Tibial nerve (tissue), 4 donors: Measurements from ENCODE around the gene DNM1. TPM values are rescaled to one million over a fixed set of nuclear protein-coding genes. Genes with fewer than 3 reads are reported as not detected.

ENCODE experiments used
- DNase-seq, 2 donors: peaks; one replicate each; pipeline ENCODE4 v3.0.0-alpha.2; 2019; ENCODE audit warnings: low spot score in 2 of 2
- H3K27ac ChIP-seq, 4 donors: fragments of 200-600 bp; sonication (generic) in 3 of 4; one replicate each; pipeline ENCODE4 v1.5.1; 2017 to 2019; ENCODE audit warnings: mild to moderate bottlenecking in 1 of 4
- H3K27me3 ChIP-seq, 2 donors: fragments of 200-600 bp; sonication (generic) in 1 of 2; one replicate each; pipeline versions ENCODE4 v1.5.1 to v1.6.0; 2017 to 2019
- H3K36me3 ChIP-seq, 3 donors: fragments of 200-600 bp; sonication (generic); one replicate each; pipeline ENCODE4 v1.5.1; 2018 to 2019
- H3K4me1 ChIP-seq, 4 donors: fragments of 200-600 bp; sonication (generic) in 3 of 4; one replicate each; pipeline ENCODE4 v1.5.1; 2017 to 2019
- H3K4me3 ChIP-seq, 4 donors: fragments of 200-600 bp; sonication (generic) in 3 of 4; one replicate each; pipeline ENCODE4 v1.5.1; 2017 to 2019; ENCODE audit warnings: mild to moderate bottlenecking in 1 of 4, moderate library complexity in 1 of 4
- H3K9me3 ChIP-seq, 4 donors: fragments of 200-600 bp; sonication (generic) in 3 of 4; one replicate each; pipeline ENCODE4 v1.5.1; 2017 to 2019
- CTCF ChIP-seq, 5 experiments: fragments of 200-600 bp in 3 of 5; fragments of 450-650 bp in 2 of 5; sonication (generic) in 3 of 5; IDR thresholded peaks; one replicate each; pipeline ENCODE4 v1.5.1; 2016 to 2019; ENCODE audit warnings: antibody characterized with exemption in 5 of 5, mild to moderate bottlenecking in 3 of 5, moderate library complexity in 2 of 5
- EP300 ChIP-seq, 2 donors: sonication (generic); formaldehyde crosslinking; IDR thresholded peaks; one replicate each; pipeline ENCODE4 v1.6.1; 2017; ENCODE audit warnings: antibody characterized with exemption in 2 of 2, mild to moderate bottlenecking in 1 of 2
- POLR2A ChIP-seq, 2 donors: fragments of 450-650 bp; IDR thresholded peaks; one replicate each; pipeline ENCODE4 v1.6.1; 2017; ENCODE audit warnings: antibody characterized with exemption in 2 of 2, mild to moderate bottlenecking in 2 of 2, moderate library complexity in 2 of 2
- WGBS, 2 donors: methylation state at CpG; one replicate each; pipeline ENCODE4 v1.1.5; 2018; 5-methylcytosine and 5-hydroxymethylcytosine counted together
- total RNA-seq, 4 donors: library from RNA; depleted of rRNA; stranded (reverse); fragments of >200 nt; gene quantifications; one replicate each; pipeline ENCODE4 v1.1.0, GENCODE V29; 2016

DNM1 gene
- total RNA-seq, 4 donors from 2014 or later = 19.9 to 50.4 (median 41.4) TPM

- no peak for TF ChIP-seq CTCF (IDR thresholded peaks at IDR 0.05)
- TF ChIP-seq POLR2A (IDR thresholded peaks at IDR 0.05) = no peak
- no peak for TF ChIP-seq EP300 (IDR thresholded peaks at IDR 0.05)
- no peak for DNase-seq
- H3K9me3 ChIP-seq = no peaks in the 10 kb centered on the region
- no peaks in the 10 kb centered on the region for H3K4me1 ChIP-seq
- no peak overlapping the region for H3K4me3 ChIP-seq
- H3K27me3 ChIP-seq = no peaks in the 10 kb centered on the region
- H3K27ac ChIP-seq = peak overlapping the region in 1 of 4 donors; percentile 75
- H3K36me3 ChIP-seq = no peaks in the 10 kb centered on the region
- WGBS, 2 donors = 80 to 83% methylated on average over 24 to 26 of the region's 28 CpGs
These were observed 30.7 kb downstream of the DNM1 start for GRCh38 chr9:128233817-128234406.

- Histone ChIP-seq H3K36me3 (peaks cover 0 to 3% (median 0%) of the 10 kb centered on the region in 3 donors), H3K4me3 (no peak overlapping the region), H3K27me3 (no peaks in the 10 kb centered on the region), H3K27ac (peak overlapping the region in 2 of 4 donors; percentile 57 to 87), H3K4me1 (peaks cover 0 to 47% (median 17%) of the 10 kb centered on the region in 4 donors), H3K9me3 (no peaks in the 10 kb centered on the region)
- WGBS, 2 donors = 67 to 79% methylated on average over 4 of the region's 4 CpGs
- TF ChIP-seq POLR2A (IDR thresholded peaks at IDR 0.05) (no peak), CTCF (IDR thresholded peaks at IDR 0.05) (no peak), EP300 (IDR thresholded peaks at IDR 0.05) (no peak)
- DNase-seq = no peak
These were observed 38.9 kb downstream of the DNM1 start for GRCh38 chr9:128242124-128242523.

- H3K27ac ChIP-seq = peak overlapping the region; percentile 21 to 87 (median 63)
- H3K4me1 ChIP-seq = peaks cover 0 to 47% (median 17%) of the 10 kb centered on the region in 4 donors
- no peak overlapping the region for H3K4me3 ChIP-seq
- WGBS, 2 donors = 28 to 43% methylated on average over 4 to 6 of the region's 7 CpGs
- DNase-seq = no peak
- H3K27me3 ChIP-seq = no peaks in the 10 kb centered on the region
- TF ChIP-seq EP300 (IDR thresholded peaks at IDR 0.05) (peak in 1 of 2 donors; percentile 4), POLR2A (IDR thresholded peaks at IDR 0.05) (no peak), CTCF (IDR thresholded peaks at IDR 0.05) (no peak)
- peaks cover 0 to 3% (median 0%) of the 10 kb centered on the region in 3 donors for H3K36me3 ChIP-seq
- no peaks in the 10 kb centered on the region for H3K9me3 ChIP-seq
These were observed 39.6 kb downstream of the DNM1 start for GRCh38 chr9:128242828-128243214.

GRCh38 chr9:128243215-128244018 is 40.2 kb downstream of the DNM1 start:
- 34 to 61% methylated on average over 7 to 10 of the region's 13 CpGs for WGBS, 2 donors

GRCh38 chr9:128244091-128244836 is 41.1 kb downstream of the DNM1 start:
- Histone ChIP-seq H3K36me3 (peaks cover 0 to 3% (median 0%) of the 10 kb centered on the region in 3 donors), H3K27ac (peak overlapping the region; percentile 8 to 87 (median 73)), H3K27me3 (no peaks in the 10 kb centered on the region), H3K4me3 (peak overlapping the region; percentile 7 to 54 (median 25)), H3K9me3 (no peaks in the 10 kb centered on the region), H3K4me1 (peaks cover 0 to 47% (median 17%) of the 10 kb centered on the region in 4 donors)
- TF ChIP-seq POLR2A (IDR thresholded peaks at IDR 0.05) (no peak), EP300 (IDR thresholded peaks at IDR 0.05) (no peak), CTCF (IDR thresholded peaks at IDR 0.05) (no peak)
- WGBS, 2 donors = 31 to 44% methylated on average over 10 to 13 of the region's 13 CpGs
- DNase-seq = no peak

More at GRCh38 chr9:128243215-128244018, 40.2 kb downstream of the DNM1 start:
- peak overlapping the region; percentile 21 to 87 (median 63) for H3K27ac ChIP-seq
- H3K9me3 ChIP-seq = no peaks in the 10 kb centered on the region
- TF ChIP-seq POLR2A (IDR thresholded peaks at IDR 0.05) (no peak), EP300 (IDR thresholded peaks at IDR 0.05) (peak in 1 of 2 donors; percentile 2)
- peaks cover 0 to 3% (median 0%) of the 10 kb centered on the region in 3 donors for H3K36me3 ChIP-seq
- peak overlapping the region in 1 of 4 donors; percentile 54 for H3K4me3 ChIP-seq
- no peaks in the 10 kb centered on the region for H3K27me3 ChIP-seq
- DNase-seq = peak in 1 of 2 donors; percentile 56
- H3K4me1 ChIP-seq = peaks cover 0 to 47% (median 17%) of the 10 kb centered on the region in 4 donors
